Left lobe of liver (tissue), 2 donors: ENCODE measurements around the gene LPAR5. TPM values are rescaled to one million over a fixed set of nuclear protein-coding genes. Genes with fewer than 3 reads are reported as not detected.

Experiments
- ATAC-seq: fragments of 200-7000 bp; cut with Tn5 transposase; one replicate; pipeline ENCODE4 v1.9.1; 2020; ENCODE audit warnings: mild to moderate bottlenecking, moderate library complexity
- DNase-seq: peaks from one replicate; pipeline ENCODE4 v3.0.0-alpha.2; 2020; ENCODE audit warnings: low spot score
- total RNA-seq: library from RNA; stranded (reverse); gene quantifications from one replicate; pipeline ENCODE4 v1.2.1, GENCODE V29; 2021
- donor health status: DM: no; HTN: no; CAD: no; lungs with moderate emphysema.
- donor health status: DM: no; HTN: yes; CAD: no.

LPAR5 gene
- 0.88 TPM for total RNA-seq

DNA sequence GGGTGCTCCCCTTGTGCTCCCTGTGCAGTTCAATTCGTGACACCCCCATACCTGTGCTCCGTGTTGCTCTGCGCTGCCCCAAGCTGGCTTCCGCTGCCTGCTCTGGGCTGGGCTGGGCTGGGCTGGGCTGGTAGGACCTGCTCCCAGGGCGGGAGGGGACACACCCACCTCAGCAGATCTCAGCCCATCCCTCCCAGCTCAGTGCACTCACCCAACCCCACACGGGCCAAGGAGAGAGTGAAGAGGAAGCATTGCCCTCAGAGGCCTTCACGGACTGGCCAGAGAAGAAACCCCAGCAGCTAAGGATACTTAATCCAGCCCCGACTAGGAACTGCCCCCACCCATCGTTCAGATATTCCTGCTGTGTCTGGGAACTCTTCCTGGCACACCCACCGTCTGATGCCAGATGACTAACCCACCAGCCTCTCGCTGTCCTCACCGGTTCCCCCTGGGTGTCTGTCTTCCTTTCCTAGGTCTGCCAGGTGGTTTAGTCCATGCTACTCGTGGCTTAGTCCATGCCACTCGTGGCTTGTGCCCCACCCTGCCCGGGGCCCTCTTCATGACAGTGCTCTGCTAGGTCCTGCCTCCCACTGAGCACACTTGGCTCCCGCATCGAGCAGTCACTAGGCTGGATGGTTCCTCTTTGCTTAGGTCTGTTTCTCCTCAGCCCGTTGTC is at the start of gene LPAR5:
Gene LPAR5, minus strand, starts transcription at position 104 of the 676 bp plus-strand sequence. CDS start 14,711 bp downstream, outside the sequence.
- ATAC-seq (peak; percentile 59), DNase-seq (no peak)

- ATAC-seq, result no peak
- DNase-seq, result no peak
Measured at GRCh38 chr12:6684609-6685008, 48.9 kb upstream of the LPAR5 start.

DNA sequence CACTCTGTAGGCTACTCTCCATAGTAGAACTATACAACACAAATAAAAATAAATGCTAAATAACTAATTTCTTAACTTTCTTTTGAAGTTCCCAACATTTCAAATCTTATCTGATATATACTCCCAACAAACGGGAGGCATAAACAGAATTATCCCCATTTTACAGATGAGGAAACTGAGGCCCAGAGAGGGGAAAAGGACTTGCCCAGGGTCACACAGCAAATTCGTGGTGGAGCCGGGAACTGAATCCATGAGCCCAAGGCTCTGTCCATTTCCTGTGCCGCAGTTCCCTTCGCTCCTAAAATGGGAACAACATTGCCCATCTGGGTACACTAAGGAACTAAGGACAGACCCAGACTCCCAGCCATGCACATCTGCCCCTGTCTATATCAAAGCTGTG is 41.2 kb upstream of the LPAR5 start:
- DNase-seq (no peak), ATAC-seq (no peak)

DNA sequence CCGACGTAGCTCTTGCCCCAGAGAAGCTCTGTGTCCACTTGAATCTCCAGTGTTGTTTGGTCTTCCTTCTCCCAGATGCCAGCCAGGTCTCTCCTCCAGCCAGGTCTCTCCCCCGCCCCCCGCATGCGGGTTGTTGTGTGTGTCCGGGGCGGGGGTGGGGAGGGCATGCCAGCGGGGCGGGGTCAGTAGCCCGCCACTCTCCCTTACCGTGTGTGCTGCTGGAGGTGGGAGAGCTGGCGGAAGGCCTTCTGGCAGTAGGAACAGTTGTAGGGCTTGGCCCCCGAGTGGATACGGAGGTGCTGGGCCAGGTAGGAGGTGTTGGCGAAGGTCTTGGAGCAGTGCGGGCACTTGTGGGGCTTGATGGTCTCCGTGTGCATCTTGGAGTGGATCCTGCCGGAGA is 36.4 kb upstream of the LPAR5 start:
- ATAC-seq (no peak), DNase-seq (no peak)

- ATAC-seq (peak; percentile 17), DNase-seq (no peak)
Measured at GRCh38 chr12:6667559-6668210, 31.9 kb upstream of the LPAR5 start.

DNA sequence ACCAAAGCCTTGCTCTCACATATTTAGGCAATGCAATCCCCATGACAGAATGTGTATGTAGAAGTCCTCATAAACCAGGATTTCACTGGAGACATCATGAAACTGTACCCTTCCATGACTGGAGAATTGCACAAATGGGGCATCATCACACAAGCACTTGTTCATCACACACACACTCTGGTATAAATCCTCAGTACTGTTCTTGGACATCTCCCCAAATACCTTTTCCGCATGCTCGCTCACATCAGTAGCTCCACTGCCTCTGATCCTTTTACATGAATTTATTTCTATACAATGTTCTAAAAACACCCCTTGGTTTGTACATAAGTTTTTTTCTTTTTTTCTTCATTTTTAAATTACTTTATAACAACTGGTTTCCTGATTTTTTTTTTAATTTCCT is 30.5 kb upstream of the LPAR5 start:
- DNase-seq (no peak), ATAC-seq (no peak)

- ATAC-seq (no peak), DNase-seq (no peak)
Measured at GRCh38 chr12:6664902-6665301, 29.1 kb upstream of the LPAR5 start.

GRCh38 chr12:6662906-6663742 is 27.4 kb upstream of the LPAR5 start, which contains the start of gene ING4:
Gene ING4, minus strand, starts transcription at chr12:6663119. Its CDS starts 18 bp downstream, at chr12:6663101.
- ATAC-seq (peak; percentile 99), DNase-seq (peak; percentile 98)

GRCh38 chr12:6662602-6662905 is 26.8 kb upstream of the LPAR5 start:
- no peak for ATAC-seq
- DNase-seq, result no peak

DNA sequence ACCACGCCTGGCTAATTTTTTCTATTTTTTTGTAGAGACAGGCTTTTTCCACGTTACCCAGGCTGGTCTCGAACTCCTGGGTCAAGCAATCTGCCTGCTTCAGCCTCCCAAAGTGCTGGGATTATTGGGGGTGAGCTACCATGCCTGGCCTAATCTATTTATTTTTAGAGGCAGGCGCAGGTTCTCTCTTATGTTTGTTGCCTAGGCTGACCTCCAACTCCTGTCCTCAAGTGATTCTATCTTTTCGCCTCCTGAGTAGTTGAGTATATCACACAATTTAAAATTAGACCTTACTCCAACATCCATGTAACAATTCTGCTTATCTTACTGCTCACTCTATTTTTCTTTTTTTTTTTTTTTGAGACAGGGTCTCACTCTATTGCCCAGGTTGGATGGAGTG is 18.2 kb upstream of the LPAR5 start:
- DNase-seq, result no peak
- ATAC-seq, result no peak

DNA sequence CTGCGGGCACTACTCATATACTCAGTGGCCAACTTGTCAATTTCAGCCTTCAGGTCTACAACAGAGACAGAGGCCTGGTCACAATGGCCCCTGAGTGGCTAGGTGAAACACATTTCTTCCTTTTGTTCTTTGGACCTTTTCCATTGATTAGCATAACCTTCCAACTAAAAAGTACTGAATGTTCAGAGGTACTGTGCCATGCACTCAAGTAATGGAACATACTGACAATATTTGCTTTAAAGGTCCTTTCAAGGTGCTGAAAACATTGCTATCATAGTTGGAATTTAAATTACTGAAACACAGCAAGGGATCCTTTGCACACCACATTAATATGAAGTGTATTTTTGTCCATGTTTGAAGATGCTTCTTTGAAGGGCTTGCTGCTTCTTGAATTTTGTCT is 17.6 kb upstream of the LPAR5 start:
- no peak for DNase-seq
- no peak for ATAC-seq

- ATAC-seq (no peak), DNase-seq (no peak)
Measured at GRCh38 chr12:6652391-6652790, 16.6 kb upstream of the LPAR5 start.

GRCh38 chr12:6650832-6651231 is 15.1 kb upstream of the LPAR5 start:
- DNase-seq (no peak), ATAC-seq (no peak)

GRCh38 chr12:6647083-6647604 is 11.4 kb upstream of the LPAR5 start, which contains the start of gene ACRBP:
Gene ACRBP, minus strand, starts transcription at chr12:6647432. Its CDS starts 66 bp downstream, at chr12:6647366.
- peak; percentile 76 for DNase-seq
- ATAC-seq, result peak; percentile 96

DNA sequence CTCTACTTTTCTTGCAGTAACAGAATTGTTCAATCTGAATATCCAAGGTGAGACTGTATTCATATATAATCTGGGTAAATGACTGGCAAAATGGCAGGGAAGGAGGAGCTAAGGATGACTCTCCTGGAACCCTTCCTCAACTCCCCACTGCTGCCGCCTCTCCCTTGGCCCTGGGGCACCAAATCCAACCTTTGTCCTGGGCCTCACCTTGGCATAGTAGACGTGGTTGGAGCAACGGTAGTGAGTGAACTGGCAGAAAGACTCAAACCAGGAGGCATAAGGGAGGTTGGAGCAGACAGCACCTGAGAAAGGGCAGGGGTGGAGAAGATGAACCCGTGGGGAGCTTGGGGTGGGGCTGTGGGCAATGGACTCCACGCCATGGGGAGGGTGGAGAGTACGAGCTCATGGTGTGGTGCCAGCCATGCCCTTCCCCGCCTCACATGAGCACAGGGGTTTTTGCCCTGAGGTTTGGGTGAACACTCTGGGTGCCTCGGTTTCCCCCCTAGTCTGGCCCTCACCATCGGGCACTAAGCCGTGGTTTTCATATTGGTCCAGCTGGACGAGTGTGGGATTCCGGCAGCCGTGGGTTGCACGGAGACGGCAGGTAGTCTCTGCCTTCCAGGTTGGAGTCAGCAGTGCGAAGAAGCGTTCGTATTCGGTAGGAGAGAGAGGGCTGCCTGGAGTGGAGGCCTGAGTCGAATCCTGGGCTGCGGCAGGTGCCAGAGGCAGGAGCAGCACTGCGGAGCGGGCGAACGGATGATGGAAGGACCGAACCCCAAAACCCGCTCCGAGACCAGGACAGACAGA is 10.7 kb upstream of the LPAR5 start:
- DNase-seq (no peak), ATAC-seq (peak; percentile 15)

DNA sequence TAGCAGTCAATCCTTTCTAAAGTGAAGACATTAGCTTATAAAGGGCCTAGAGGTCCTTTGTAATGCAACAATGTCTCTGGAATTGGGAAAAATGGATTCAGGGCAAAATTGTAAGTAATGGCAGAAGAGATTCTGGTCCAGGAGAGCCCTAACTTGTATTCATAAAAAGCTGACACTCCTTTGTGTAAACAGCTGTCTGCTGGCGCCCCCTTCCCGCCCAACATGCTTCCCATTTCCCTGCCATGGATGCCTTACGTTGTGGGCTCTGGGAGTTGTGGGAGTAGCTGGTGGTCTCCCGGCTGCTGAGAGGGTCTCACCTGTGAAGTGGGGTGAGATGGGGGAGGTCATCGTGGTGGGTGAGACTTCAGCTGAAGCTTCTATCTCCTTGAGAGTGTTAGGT is 9.1 kb upstream of the LPAR5 start:
- DNase-seq, result no peak

DNA sequence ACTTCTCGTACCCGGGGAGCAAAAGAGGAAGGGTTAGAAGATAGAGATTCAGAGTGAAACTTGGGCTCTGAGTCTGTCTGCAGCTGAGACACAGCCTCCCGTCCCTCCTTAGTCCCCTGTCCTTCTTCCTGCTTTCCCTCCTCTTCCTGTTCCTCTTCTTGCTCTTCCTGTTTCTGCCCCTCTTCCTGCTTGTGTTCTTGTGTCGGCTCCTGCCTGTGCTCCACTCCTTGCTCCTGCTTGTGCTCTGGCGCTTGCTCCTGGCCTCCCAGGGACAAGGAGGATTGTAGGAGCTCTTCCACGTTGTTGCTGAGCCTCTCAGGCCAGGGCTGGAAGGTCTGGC is 8.5 kb upstream of the LPAR5 start:
- peak; percentile 15 for ATAC-seq
- DNase-seq, result no peak

More for the DNA sequence above, 9.1 kb upstream of the LPAR5 start:
- no peak for ATAC-seq

DNA sequence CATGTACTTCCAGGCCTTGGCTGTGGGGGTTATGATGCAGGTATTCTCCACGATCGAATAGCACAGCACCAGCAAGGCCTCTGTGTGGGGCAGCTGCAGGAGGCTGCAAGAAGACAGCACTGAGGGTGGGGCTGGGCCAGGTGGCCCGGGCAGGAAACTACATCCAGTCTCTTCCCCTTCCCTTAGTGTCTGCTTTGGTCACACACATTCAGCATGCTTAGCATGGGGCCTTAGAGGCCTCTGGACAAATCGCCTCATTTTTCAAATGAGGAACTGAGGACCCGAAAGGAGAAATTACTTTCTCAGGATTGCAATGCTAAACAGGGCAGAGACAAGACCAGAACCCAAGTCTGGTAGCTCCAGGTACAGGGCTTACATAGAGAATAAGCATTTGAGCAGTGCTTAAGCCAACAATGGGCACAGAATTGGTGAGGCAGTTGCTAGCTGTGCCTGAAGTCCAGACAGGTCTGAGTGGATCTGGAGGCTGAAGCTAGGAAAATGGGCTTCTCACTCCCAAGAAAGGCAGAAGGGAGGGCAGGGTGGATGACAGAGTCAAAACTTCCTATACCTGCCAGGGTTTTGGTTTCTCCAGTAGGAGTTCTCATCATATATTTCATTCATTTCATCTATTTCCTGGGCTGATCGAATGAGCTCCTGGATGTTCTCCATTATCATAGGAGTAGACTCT is 8.0 kb upstream of the LPAR5 start:
- ATAC-seq (peak; percentile 18), DNase-seq (no peak)

GRCh38 chr12:6641131-6641530 is 5.4 kb upstream of the LPAR5 start:
- ATAC-seq (no peak), DNase-seq (no peak)

DNA sequence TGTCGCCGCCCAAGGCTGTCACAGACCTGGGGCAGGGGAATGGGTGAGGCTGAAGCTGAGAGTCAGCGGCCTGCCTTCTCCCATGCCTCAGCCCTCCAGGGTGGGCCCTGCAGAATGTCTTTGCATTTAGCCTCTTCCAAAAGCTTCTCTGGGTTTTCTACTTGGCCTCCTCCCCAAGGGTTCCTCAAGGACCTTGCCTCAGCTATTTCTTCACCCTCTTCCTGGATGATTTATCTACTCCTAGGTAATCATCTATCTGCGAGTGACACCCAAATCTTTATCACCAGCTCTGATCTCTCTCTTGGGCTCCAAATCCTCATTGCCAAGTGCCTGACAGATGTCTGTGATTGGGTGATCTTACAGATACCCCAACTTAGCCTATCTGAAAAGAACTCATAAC is 4.7 kb upstream of the LPAR5 start:
- DNase-seq (no peak), ATAC-seq (no peak)
